ENCODE measurements around the gene GPAT3.
"Not testable (repeated sequence)": the region's sequence is repeated elsewhere in the genome, so short reads cannot be mapped to it uniquely, and the experiment has no call there.

Gene GPAT3

DNA sequence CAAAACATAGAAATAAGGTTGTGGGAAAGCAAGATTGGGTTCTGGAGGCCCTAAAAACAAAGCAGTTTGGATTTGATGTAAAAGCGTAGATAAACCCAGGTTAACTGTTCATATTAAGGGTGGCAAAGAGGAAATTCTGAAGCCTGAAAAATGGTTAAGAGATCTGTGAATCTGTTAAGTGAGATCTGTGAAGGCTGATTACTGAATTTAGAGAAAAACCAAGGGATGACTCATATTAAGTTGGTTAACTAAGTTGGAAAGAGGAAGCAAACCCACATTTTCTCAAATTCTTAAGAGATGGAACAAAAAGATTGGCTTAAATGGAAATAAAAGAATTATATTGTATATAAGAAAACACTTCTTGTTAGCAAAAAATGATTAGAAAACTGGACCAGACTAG, 22.8 kb downstream of the GPAT3 start:
- no peaks in the 10 kb centered on the region for H3K36me3 Mint-ChIP-seq (ENCODE audit: insufficient read depth)
- H3K27me3 Mint-ChIP-seq: no peaks in the 10 kb centered on the region
- DNase-seq (no peak), ATAC-seq (replicated peaks) (no peak)
- H3K27ac Mint-ChIP-seq: no peak overlapping the region
- H3K9me3 Mint-ChIP-seq: no peaks in the 10 kb centered on the region
- no peak overlapping the region for H3K4me3 Mint-ChIP-seq
- peaks cover 3 to 8% of the 10 kb centered on the region in 2 donors for H3K4me1 Mint-ChIP-seq (ENCODE audit: low read depth in 2 of 2)

DNA sequence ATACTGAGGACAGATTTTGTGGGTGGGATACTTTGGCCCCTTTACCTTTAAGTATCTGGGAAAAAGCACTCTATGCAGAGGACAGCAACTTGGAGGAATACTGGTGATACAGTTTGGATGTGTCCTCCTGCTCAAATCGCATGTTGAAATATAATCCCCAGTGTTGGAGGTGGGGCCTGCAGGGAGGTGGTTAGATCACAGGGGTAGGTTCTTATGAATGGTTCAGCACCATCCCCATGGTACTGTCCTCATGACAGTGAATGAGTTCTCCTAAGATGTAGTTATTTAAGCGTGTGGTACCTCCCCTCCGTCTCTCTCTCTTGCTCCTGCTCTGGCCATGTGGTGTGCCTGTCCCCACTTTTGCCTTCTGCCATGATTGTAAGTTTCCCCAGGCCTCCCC, 24.6 kb downstream of the GPAT3 start:
- Mint-ChIP-seq H3K27me3 (no peaks in the 10 kb centered on the region), H3K27ac (peak overlapping the region in 1 of 2 donors; percentile 11), H3K4me1 (ENCODE audit: low read depth in 2 of 2) (peaks cover 3 to 8% of the 10 kb centered on the region in 2 donors), H3K4me3 (no peak overlapping the region), H3K36me3 (ENCODE audit: insufficient read depth) (no peaks in the 10 kb centered on the region), H3K9me3 (no peaks in the 10 kb centered on the region)
- ATAC-seq (replicated peaks): no peak
- no peak for DNase-seq

DNA sequence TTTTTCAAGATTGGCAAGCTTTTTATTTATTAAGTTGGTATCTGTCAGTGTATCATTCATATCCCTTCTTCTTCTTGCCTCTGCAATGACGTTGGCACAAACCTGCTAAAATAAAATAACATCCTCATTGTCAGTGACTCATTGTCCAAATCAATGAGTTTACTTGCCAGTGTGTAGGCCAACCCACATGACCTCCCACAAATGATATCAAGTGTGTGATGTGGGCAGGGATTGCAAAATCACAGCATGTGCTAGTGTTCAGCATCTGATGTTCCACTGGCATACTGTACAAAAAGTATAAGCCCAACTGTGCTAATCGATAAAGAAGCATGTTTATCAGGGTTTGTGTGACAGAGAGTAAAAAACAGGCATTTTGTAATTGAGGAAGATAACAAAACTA, 25.5 kb downstream of the GPAT3 start:
- ATAC-seq (replicated peaks) (peak; percentile 80), DNase-seq (no peak)
- Mint-ChIP-seq H3K4me1 (ENCODE audit: low read depth in 2 of 2) (peaks cover 3 to 8% of the 10 kb centered on the region in 2 donors), H3K27me3 (no peaks in the 10 kb centered on the region), H3K4me3 (no peak overlapping the region), H3K9me3 (no peaks in the 10 kb centered on the region), H3K36me3 (ENCODE audit: insufficient read depth) (no peaks in the 10 kb centered on the region), H3K27ac (no peak overlapping the region)

DNA sequence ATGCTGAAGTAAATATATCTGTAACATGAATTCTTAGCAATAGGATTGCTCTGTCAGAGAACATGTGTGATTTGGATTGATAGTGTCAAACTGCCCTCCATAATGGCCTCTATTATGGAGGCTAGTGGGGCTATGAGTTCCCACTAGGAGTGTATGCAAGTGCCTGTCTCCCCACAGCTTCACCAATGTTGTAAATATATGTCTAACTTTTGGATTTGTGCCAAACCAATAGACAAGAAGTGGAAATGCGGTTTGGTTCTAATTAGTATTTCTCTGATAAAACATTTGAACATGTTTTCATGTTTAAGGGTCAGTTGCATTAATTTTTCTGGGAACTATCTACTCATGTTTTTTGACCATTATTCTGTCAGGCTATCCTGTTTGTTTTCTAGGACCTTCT, 28.1 kb downstream of the GPAT3 start:
- ATAC-seq (replicated peaks) (no peak), DNase-seq (no peak)
- H3K4me1 Mint-ChIP-seq (ENCODE audit: low read depth in 2 of 2): peaks cover 2 to 3% of the 10 kb centered on the region in 2 donors
- no peak overlapping the region for H3K27ac Mint-ChIP-seq
- H3K27me3 Mint-ChIP-seq: no peaks in the 10 kb centered on the region
- H3K9me3 Mint-ChIP-seq: no peaks in the 10 kb centered on the region
- H3K4me3 Mint-ChIP-seq: no peak overlapping the region
- H3K36me3 Mint-ChIP-seq (ENCODE audit: insufficient read depth): no peaks in the 10 kb centered on the region

DNA sequence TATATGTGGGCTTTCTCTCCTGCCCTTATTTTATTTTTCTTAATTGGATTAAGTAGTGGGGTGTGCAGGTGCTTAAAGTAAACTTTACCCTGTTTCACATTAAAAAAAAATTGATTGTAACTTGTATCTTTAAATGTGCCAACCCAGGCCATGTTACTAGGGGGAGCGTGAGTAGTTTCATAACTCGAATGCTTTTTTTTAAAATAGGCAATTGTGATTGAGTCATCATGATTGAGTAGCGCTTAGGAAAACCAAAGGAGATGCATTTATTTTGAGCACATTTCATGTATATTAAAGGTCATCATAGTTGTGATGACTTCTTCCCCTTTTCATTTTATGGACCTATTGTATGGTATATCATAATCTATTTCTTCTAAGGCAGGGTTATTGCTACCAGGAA, 32.2 kb downstream of the GPAT3 start:
- Mint-ChIP-seq H3K4me1 (ENCODE audit: low read depth in 2 of 2) (no peaks in the 10 kb centered on the region), H3K36me3 (ENCODE audit: insufficient read depth) (no peaks in the 10 kb centered on the region), H3K9me3 (no peaks in the 10 kb centered on the region), H3K27me3 (no peaks in the 10 kb centered on the region), H3K27ac (no peak overlapping the region), H3K4me3 (no peak overlapping the region)
- ATAC-seq (replicated peaks) (no peak), DNase-seq (no peak)

DNA sequence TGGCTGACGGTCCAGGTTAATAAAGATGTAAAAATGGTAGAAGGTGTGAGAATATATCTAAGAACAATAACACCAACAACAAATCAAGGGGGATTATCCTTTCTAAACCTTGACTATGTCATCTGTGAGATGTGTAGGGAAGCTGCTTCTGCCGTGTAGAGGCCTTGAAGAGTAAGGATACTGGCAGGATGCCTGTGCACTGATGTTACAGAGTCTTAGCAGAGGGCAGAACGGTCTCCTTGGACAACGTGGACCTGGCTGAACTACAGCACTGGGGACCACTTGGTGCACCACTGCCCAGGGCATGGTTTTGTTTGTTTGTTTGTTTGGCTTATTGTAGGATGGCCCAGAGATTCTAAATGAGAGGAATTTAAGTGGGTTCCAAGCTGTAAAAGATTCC, 33.5 kb downstream of the GPAT3 start:
- DNase-seq (no peak), ATAC-seq (replicated peaks) (no peak)
- H3K4me3 Mint-ChIP-seq: no peak overlapping the region
- H3K4me1 Mint-ChIP-seq (ENCODE audit: low read depth in 2 of 2): no peaks in the 10 kb centered on the region
- no peak overlapping the region for H3K27ac Mint-ChIP-seq
- H3K36me3 Mint-ChIP-seq (ENCODE audit: insufficient read depth): no peaks in the 10 kb centered on the region
- no peaks in the 10 kb centered on the region for H3K9me3 Mint-ChIP-seq
- H3K27me3 Mint-ChIP-seq: no peaks in the 10 kb centered on the region

DNA sequence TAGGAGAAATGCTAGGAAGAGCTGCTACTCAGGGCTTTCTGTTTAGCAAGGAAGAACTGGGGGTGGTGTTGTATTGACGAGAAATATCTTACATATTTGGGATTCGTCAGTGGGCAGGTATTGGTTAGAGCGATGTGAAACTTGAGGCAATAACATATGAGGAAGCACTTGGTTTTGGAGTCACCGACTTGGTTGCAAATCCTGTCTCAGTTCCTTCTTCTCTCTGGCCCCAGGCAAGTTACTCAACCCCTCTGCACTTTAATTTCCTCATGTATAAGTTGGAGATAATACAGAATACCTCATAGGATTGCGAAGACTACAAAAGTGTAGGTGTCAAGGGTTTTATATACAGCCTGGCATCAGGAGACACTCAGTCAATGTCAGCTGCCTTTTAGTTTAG, 34.1 kb downstream of the GPAT3 start:
- no peak for DNase-seq

DNA sequence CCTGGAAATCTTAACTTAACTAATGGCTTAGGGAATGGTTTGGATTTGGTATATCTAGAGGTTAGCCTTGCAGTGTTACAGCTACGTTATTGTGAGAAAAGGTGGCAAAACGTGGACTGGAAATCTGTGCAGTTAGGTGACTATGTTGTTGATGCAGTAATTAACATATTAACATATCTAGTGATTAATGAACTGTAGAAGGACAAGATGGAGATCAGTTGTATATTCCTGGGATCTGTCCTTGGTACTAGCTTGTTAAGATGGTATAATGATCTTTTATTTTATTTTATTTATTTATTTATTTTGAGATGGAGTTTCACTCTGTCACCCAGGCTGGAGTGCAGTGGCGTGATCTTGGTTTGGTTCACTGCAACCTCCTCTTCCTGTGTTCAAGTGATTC, 36.9 kb downstream of the GPAT3 start:
- Mint-ChIP-seq H3K9me3 (no peaks in the 10 kb centered on the region), H3K27ac (peak overlapping the region in 1 of 2 donors; percentile 29), H3K27me3 (no peaks in the 10 kb centered on the region), H3K36me3 (ENCODE audit: insufficient read depth) (no peaks in the 10 kb centered on the region), H3K4me1 (ENCODE audit: low read depth in 2 of 2) (no peaks in the 10 kb centered on the region), H3K4me3 (no peak overlapping the region)
- ATAC-seq (replicated peaks): no peak
- no peak for DNase-seq

More for the DNA sequence above, 34.1 kb downstream of the GPAT3 start:
- Mint-ChIP-seq H3K27ac (no peak overlapping the region), H3K27me3 (no peaks in the 10 kb centered on the region), H3K36me3 (ENCODE audit: insufficient read depth) (no peaks in the 10 kb centered on the region), H3K9me3 (no peaks in the 10 kb centered on the region), H3K4me1 (ENCODE audit: low read depth in 2 of 2) (no peaks in the 10 kb centered on the region), H3K4me3 (no peak overlapping the region)
- ATAC-seq (replicated peaks): peak; percentile 24

DNA sequence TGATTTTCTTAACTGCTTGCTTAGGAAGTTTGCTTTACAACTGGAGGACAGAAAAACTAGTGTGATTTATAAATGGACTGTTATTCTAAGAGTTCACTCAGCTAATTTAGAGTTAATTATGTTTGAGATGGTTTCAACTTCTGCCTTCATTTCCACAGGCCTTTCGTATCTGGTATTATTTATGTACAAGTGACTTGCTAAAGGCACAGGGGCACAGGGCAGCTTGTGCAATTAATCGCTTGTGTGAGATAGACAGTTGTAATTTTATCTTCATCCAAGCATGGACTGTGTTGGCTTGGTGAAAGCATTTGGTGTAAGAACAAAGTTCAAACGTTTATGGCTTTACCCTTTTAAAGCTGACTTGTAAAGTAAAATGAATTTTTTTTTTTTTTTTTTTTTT, 38.3 kb downstream of the GPAT3 start:
- H3K4me1 Mint-ChIP-seq (ENCODE audit: low read depth in 2 of 2): no peaks in the 10 kb centered on the region
- H3K4me3 Mint-ChIP-seq: no peak overlapping the region
- no peaks in the 10 kb centered on the region for H3K9me3 Mint-ChIP-seq
- no peak for DNase-seq
- H3K27me3 Mint-ChIP-seq: peaks cover 0 to 3% of the 10 kb centered on the region in 2 donors
- no peak for ATAC-seq (replicated peaks)
- H3K36me3 Mint-ChIP-seq (ENCODE audit: insufficient read depth): no peaks in the 10 kb centered on the region
- no peak overlapping the region for H3K27ac Mint-ChIP-seq

DNA sequence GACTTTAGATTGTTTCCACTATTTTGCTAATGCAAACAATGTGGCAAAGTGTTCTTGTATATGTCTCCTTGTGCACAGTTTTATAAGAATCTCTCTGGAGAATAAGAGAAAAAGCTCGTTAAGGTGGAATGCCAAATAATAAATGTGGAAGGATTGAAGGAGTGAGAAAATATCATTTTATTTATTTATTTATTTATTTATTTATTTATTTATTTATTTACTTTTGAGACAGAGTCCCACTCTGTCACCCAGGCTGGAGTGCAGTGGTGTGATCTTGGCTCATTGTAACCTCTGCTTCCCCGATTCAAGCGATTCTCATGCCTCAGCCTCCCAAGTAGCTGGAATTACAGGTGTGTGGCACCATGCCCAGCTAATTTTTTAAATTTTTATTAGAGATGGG, 40.3 kb downstream of the GPAT3 start:
- H3K27me3 Mint-ChIP-seq: peaks cover 0 to 10% of the 10 kb centered on the region in 2 donors
- not testable (repeated sequence) for H3K9me3 Mint-ChIP-seq; H3K27ac Mint-ChIP-seq; H3K4me1 Mint-ChIP-seq (ENCODE audit: low read depth in 2 of 2); H3K36me3 Mint-ChIP-seq (ENCODE audit: insufficient read depth); ATAC-seq (replicated peaks); H3K4me3 Mint-ChIP-seq; DNase-seq

DNA sequence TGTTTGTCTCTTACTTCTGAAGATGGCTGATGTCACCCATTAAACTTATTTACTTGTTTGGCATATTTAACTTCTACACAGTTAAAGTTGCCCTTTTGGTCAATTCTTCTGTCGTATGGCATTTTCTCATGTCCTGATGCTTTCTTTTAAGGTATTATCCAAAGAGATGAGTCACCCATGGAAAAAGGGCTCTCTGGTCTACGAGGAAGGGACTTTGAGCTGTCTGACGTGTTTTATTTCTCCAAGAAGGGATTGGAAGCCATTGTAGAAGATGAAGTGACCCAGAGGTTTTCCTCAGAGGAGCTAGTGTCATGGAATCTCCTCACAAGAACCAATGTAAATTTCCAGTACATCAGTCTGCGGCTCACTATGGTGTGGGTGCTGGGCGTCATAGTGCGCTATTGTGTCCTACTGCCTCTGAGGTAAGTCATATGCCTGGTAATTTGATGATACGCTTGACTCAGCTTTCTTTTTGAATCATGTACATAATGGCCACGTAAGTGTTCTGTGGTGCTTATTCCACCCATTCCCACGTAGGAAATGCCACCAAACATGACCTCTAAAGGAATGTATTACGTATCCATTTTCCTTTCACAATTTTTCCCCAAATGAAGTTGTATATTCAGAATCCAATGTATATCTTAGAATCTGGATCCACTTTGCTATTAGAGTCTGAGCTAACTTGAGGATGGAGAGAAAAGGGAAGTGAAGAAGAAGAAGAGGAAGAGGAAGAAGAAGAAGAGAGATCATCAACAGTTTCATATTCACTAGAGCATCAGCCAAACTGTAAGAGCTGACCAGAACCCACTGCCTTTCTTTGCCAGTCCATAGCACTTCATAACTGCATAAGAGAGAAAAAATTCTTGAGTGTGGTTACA, 45.7 kb downstream of the GPAT3 start:
- Mint-ChIP-seq H3K36me3 (ENCODE audit: insufficient read depth) (no peaks in the 10 kb centered on the region), H3K27ac (no peak overlapping the region), H3K27me3 (peaks cover 0 to 10% of the 10 kb centered on the region in 2 donors), H3K4me1 (ENCODE audit: low read depth in 2 of 2) (no peaks in the 10 kb centered on the region), H3K9me3 (no peaks in the 10 kb centered on the region), H3K4me3 (no peak overlapping the region)
- DNase-seq (no peak), ATAC-seq (replicated peaks) (no peak)

DNA sequence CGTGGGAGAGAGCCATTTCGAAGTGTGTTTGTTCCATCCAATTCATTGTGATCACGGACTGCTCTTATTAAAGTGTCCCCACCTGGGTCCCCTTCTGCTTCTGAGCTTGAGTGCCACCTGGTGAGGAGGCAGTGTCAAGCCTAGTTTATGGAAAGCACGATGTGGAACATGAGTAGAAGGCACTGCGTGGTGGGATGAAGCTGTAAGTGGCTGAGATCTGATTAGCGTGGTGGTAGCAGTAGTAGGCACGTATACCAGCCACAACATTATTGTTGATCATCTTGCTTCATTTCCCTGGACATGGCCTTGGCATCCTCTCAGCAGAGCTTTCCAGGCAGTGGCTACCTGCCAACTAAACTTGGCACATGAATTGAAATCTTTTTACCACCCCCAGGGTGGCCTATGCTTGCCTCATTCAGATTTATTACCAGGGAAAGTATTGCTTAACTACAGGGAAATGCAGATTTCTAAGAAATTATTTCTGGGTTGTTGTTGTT, 46.4 kb downstream of the GPAT3 start:
- ATAC-seq (replicated peaks) (no peak), DNase-seq (no peak)
- H3K36me3 Mint-ChIP-seq (ENCODE audit: insufficient read depth): no peaks in the 10 kb centered on the region
- H3K27ac Mint-ChIP-seq: no peak overlapping the region
- no peaks in the 10 kb centered on the region for H3K4me1 Mint-ChIP-seq (ENCODE audit: low read depth in 2 of 2)
- H3K27me3 Mint-ChIP-seq: peaks cover 0 to 10% of the 10 kb centered on the region in 2 donors
- no peak overlapping the region for H3K4me3 Mint-ChIP-seq
- H3K9me3 Mint-ChIP-seq: no peaks in the 10 kb centered on the region

DNA sequence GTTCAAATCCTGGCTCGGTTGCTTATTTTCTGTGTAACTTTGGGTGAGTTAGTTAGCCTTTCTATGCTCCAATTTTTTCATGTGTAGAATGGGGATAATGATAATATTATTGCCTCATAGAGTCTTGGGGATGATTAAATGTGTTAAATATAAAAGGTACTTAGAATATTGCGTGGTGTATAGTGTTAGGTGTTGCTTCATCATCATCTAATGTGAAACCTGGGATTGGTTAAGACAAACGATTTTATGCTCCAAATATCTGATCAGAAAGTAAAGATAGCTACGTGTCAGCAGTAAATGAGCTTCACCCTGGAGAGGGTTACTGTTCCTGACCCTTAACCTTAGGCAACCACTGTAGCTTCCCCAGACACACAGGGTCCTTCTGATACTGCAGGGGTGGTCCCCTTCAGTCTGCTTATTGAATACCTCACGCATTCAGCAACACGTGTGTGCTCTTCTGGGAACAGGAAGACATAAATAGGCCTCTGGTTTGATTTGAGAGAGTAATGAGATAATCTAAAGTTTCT, 50.1 kb downstream of the GPAT3 start:
- no peak for ATAC-seq (replicated peaks)

DNA sequence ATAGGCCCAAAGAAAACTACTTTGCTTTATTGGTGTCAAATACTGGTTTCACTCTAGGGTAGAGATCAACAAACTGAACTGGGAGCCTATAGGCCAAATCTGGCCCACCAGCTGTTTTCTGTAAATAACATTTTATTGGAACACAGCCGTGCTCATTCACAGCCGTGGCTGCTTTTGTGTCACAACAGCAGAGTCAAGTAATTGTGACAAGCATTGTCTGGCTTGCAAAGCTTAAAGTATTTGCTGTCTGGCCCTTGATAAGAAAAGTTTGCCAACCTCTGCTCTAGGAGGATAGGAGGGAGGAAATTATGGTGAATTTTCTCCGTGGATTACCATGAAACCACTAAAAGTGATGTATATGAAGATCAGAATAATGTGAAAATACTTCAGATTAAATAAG, 53.4 kb downstream of the GPAT3 start:
- H3K4me3 Mint-ChIP-seq: no peak overlapping the region
- ATAC-seq (replicated peaks) (no peak), DNase-seq (no peak)
- no peaks in the 10 kb centered on the region for H3K4me1 Mint-ChIP-seq (ENCODE audit: low read depth in 2 of 2)
- H3K36me3 Mint-ChIP-seq (ENCODE audit: insufficient read depth): no peaks in the 10 kb centered on the region
- no peaks in the 10 kb centered on the region for H3K9me3 Mint-ChIP-seq
- no peaks in the 10 kb centered on the region for H3K27me3 Mint-ChIP-seq
- H3K27ac Mint-ChIP-seq: no peak overlapping the region

More for the DNA sequence above, 50.1 kb downstream of the GPAT3 start:
- no peak for DNase-seq
- Mint-ChIP-seq H3K4me3 (no peak overlapping the region), H3K27ac (no peak overlapping the region), H3K27me3 (no peaks in the 10 kb centered on the region), H3K36me3 (ENCODE audit: insufficient read depth) (no peaks in the 10 kb centered on the region), H3K4me1 (ENCODE audit: low read depth in 2 of 2) (no peaks in the 10 kb centered on the region), H3K9me3 (no peaks in the 10 kb centered on the region)
